Measurements from ENCODE around the gene OR4E2. TPM values are rescaled to one million over a fixed set of nuclear protein-coding genes. Genes with fewer than 3 reads are reported as not detected.
"Not testable (repeated sequence)": the region's sequence is repeated elsewhere in the genome, so short reads cannot be mapped to it uniquely, and the experiment has no call there.

The OR4E2 gene
- total RNA-seq, 1 experiment from 2014 or later = not detected

GRCh38 chr14:21626491-21627230 is 27.0 kb upstream of the OR4E2 start:
- Histone ChIP-seq H2BK12ac (ENCODE audit: insufficient read length, low read depth, low read length) (no peak overlapping the region), H3K4me2 (ENCODE audit: insufficient read depth, insufficient read length, low read length) (no peak overlapping the region), H3T11ph (ENCODE audit: low read length) (no peak overlapping the region), H4K8ac (replicated peaks; ENCODE audit: insufficient read length, low read depth, low read length) (no peak overlapping the region), H3K18ac (ENCODE audit: insufficient read length, low read depth, low read length) (no peak overlapping the region), H2BK20ac (ENCODE audit: low read depth, low read length, poor library complexity, severe bottlenecking) (no peak overlapping the region), H2BK120ac (ENCODE audit: low read depth, low read length, poor library complexity, severe bottlenecking) (no peak overlapping the region), H4K20me1 (ENCODE audit: control insufficient read depth, insufficient read depth, insufficient read length) (no peaks in the 10 kb centered on the region), H3K56ac (ENCODE audit: insufficient read length, low read depth, low read length) (no peak overlapping the region), H2BK5ac (ENCODE audit: insufficient read length, low read length) (no peak overlapping the region), H3K9me3 (ENCODE audit: control insufficient read depth, low read depth, low read length) (no peaks in the 10 kb centered on the region), H3K4me1 (ENCODE audit: insufficient read depth, low read length) (no peaks in the 10 kb centered on the region), H2BK15ac (ENCODE audit: low read depth, low read length) (no peak overlapping the region), H3K14ac (ENCODE audit: insufficient read depth, low read length) (no peak overlapping the region), H3K23ac (ENCODE audit: insufficient read length, low read depth, low read length) (no peak overlapping the region), H4K5ac (ENCODE audit: insufficient read length, low read depth, low read length) (no peak overlapping the region), H3K4ac (ENCODE audit: low read depth, low read length) (no peak overlapping the region), H3K9ac (ENCODE audit: extremely low read depth, insufficient read length, low read length) (no peak overlapping the region), H2AK5ac (ENCODE audit: insufficient read length, low read length) (no peak overlapping the region), H3K23me2 (ENCODE audit: insufficient read length, low read depth, low read length, poor library complexity, severe bottlenecking) (no peaks in the 10 kb centered on the region), H3K27me3 (ENCODE audit: insufficient read depth, low read length) (no peaks in the 10 kb centered on the region), H3K79me1 (ENCODE audit: insufficient read depth, low read depth, low read length, poor library complexity, severe bottlenecking) (no peaks in the 10 kb centered on the region), H3K79me2 (ENCODE audit: insufficient read depth, low read length) (no peaks in the 10 kb centered on the region), H3K27ac (ENCODE audit: insufficient read length, low read depth, low read length) (no peak overlapping the region), H4K91ac (ENCODE audit: insufficient read length, low read depth, low read length) (no peak overlapping the region), H2AFZ (ENCODE audit: low read length) (no peak overlapping the region)
- DNase-seq = no peak
- no peak for TF ChIP-seq CTCF (conservative IDR thresholded peaks at IDR 0.05)
- no peak overlapping the region for H3K27ac Mint-ChIP-seq
- no peaks in the 10 kb centered on the region for H3K9me3 Mint-ChIP-seq
- no peak overlapping the region for H3K4me3 Mint-ChIP-seq
- no peaks in the 10 kb centered on the region; the same call in 1 of the 2 replicates for H3K27me3 Mint-ChIP-seq (ENCODE audit: low read depth)
- WGBS (ENCODE audit: extremely low coverage, insufficient read length, low lambda C conversion rate) = no CpG with 5 or more reads among the region's 3 CpGs
- no peaks in the 10 kb centered on the region for H3K36me3 Mint-ChIP-seq (ENCODE audit: insufficient read depth in 1 of 3, low read depth in 3 of 3)
- H3K4me1 Mint-ChIP-seq = peaks cover 0 to 7% of the 10 kb centered on the region in 2 experiments; a peak in 1 of 4 replicates

DNA sequence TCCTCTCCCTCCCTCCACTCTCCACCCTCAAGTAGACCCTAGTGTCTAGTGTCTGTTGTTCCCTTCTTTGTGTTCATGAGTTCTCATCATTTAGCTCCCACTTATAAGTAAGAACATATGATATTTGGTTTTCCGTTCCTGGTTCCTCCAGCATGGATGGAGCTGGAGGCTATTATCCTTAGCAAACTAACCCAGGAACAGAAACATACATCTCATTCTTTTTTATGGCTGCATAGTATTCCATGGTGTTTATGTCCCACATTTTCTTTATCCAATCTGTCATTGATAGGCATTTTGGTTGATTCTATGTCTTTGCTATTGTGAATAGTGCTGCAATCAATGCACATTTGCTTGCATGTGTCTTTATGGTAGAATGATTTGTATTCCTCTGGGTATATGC is 23.1 kb upstream of the OR4E2 start:
- H2BK20ac ChIP-seq (ENCODE audit: low read depth, low read length, poor library complexity, severe bottlenecking); H2BK12ac ChIP-seq (ENCODE audit: insufficient read length, low read depth, low read length); H3K79me1 ChIP-seq (ENCODE audit: insufficient read depth, low read depth, low read length, poor library complexity, severe bottlenecking); H4K20me1 ChIP-seq (ENCODE audit: control insufficient read depth, insufficient read depth, insufficient read length); H3K14ac ChIP-seq (ENCODE audit: insufficient read depth, low read length); H2BK120ac ChIP-seq (ENCODE audit: low read depth, low read length, poor library complexity, severe bottlenecking); H3K27ac Mint-ChIP-seq; H3K27me3 ChIP-seq (ENCODE audit: insufficient read depth, low read length); H4K8ac ChIP-seq (replicated peaks; ENCODE audit: insufficient read length, low read depth, low read length); H2AFZ ChIP-seq (ENCODE audit: low read length); H3K36me3 Mint-ChIP-seq (ENCODE audit: insufficient read depth in 1 of 3, low read depth in 3 of 3); H4K91ac ChIP-seq (ENCODE audit: insufficient read length, low read depth, low read length); H3K9ac ChIP-seq (ENCODE audit: extremely low read depth, insufficient read length, low read length); H3K56ac ChIP-seq (ENCODE audit: insufficient read length, low read depth, low read length); DNase-seq; H3K9me3 ChIP-seq (ENCODE audit: control insufficient read depth, low read depth, low read length); H4K5ac ChIP-seq (ENCODE audit: insufficient read length, low read depth, low read length); H2BK15ac ChIP-seq (ENCODE audit: low read depth, low read length); H3K4me3 Mint-ChIP-seq; H3K4me2 ChIP-seq (ENCODE audit: insufficient read depth, insufficient read length, low read length); H3K4me1 Mint-ChIP-seq; H3K4ac ChIP-seq (ENCODE audit: low read depth, low read length); H2BK5ac ChIP-seq (ENCODE audit: insufficient read length, low read length); H3K23ac ChIP-seq (ENCODE audit: insufficient read length, low read depth, low read length); H3K27me3 Mint-ChIP-seq (ENCODE audit: low read depth); H3K23me2 ChIP-seq (ENCODE audit: insufficient read length, low read depth, low read length, poor library complexity, severe bottlenecking); H3K27ac ChIP-seq (ENCODE audit: insufficient read length, low read depth, low read length); H3K79me2 ChIP-seq (ENCODE audit: insufficient read depth, low read length); H3K9me3 Mint-ChIP-seq; H2AK5ac ChIP-seq (ENCODE audit: insufficient read length, low read length); H3K4me1 ChIP-seq (ENCODE audit: insufficient read depth, low read length); H3T11ph ChIP-seq (ENCODE audit: low read length); H3K18ac ChIP-seq (ENCODE audit: insufficient read length, low read depth, low read length): not testable (repeated sequence)
- WGBS (ENCODE audit: extremely low coverage, insufficient read length, low lambda C conversion rate) = no CpG with 5 or more reads among the region's 1 CpG
